Ammon's horn (tissue), 1 donor: ENCODE results near the gene RRAS.

Experiments used
- DNase-seq: peaks from one replicate; pipeline ENCODE4 v3.0.0-alpha.2; 2016; ENCODE audit warnings: low spot score

Gene RRAS

GRCh38 chr19:49640113-49640898 is at the start of gene RRAS:
Gene RRAS (minus strand): TSS chr19:49640143. CDS start chr19:49640098, 45 bp downstream.
- peak; percentile 100 for DNase-seq

- peak; percentile 58 for DNase-seq
Measured at GRCh38 chr19:49689133-49690078, 49.5 kb upstream of the RRAS start, which contains the start of gene ADM5. Gene ADM5 (plus strand): TSS chr19:49689594. CDS start chr19:49689838, 244 bp downstream.

- no peak for DNase-seq
Measured at GRCh38 chr19:49688531-49689132, 48.7 kb upstream of the RRAS start.

- DNase-seq = no peak
Measured at GRCh38 chr19:49687566-49688316, 47.8 kb upstream of the RRAS start.

- no peak for DNase-seq
Measured at GRCh38 chr19:49687150-49687549, 47.2 kb upstream of the RRAS start.

GRCh38 chr19:49686503-49687088 is 46.7 kb upstream of the RRAS start:
- no peak for DNase-seq

- no peak for DNase-seq
Measured at GRCh38 chr19:49685845-49686332, 45.9 kb upstream of the RRAS start.

- DNase-seq = no peak
Measured at GRCh38 chr19:49684983-49685553, 45.1 kb upstream of the RRAS start.

GRCh38 chr19:49684251-49684982 is 44.5 kb upstream of the RRAS start:
- no peak for DNase-seq

- no peak for DNase-seq
Measured at GRCh38 chr19:49683814-49684250, 43.9 kb upstream of the RRAS start.

- no peak for DNase-seq
Measured at GRCh38 chr19:49682274-49682673, 42.3 kb upstream of the RRAS start.

GRCh38 chr19:49681830-49682229 is 41.9 kb upstream of the RRAS start:
- DNase-seq = no peak

GRCh38 chr19:49680421-49681351 is 40.7 kb upstream of the RRAS start:
- DNase-seq = peak; percentile 91

- DNase-seq = no peak
Measured at GRCh38 chr19:49679771-49680413, 39.9 kb upstream of the RRAS start.

- DNase-seq = no peak
Measured at GRCh38 chr19:49678985-49679770, 39.2 kb upstream of the RRAS start.

GRCh38 chr19:49677901-49678674 is 38.1 kb upstream of the RRAS start:
- DNase-seq = peak; percentile 64
